Right lobe of liver (tissue), 6 donors: ENCODE measurements around the gene KIZ. TPM values are rescaled to one million over a fixed set of nuclear protein-coding genes. Genes with fewer than 3 reads are reported as not detected.

Experiments used
- ATAC-seq, 4 donors: fragments of 200-7000 bp; cut with Tn5 transposase; one replicate each; pipeline ENCODE4 v1.9.1; 2020; ENCODE audit warnings: mild to moderate bottlenecking in 4 of 4, moderate library complexity in 4 of 4
- DNase-seq, 3 donors: peaks; one replicate each; pipeline ENCODE4 v3.0.0-alpha.2; 2020
- H3K27ac ChIP-seq, 3 donors: fragments of 200-600 bp; one replicate each; pipeline ENCODE4 v1.8.0; 2022
- H3K27me3 ChIP-seq, 2 donors: fragments of 200-600 bp; one replicate each; pipeline ENCODE4 v1.8.0; 2022
- H3K36me3 ChIP-seq, 4 donors: fragments of 200-600 bp; sonication (generic) in 1 of 4; one replicate each; pipeline versions ENCODE4 v1.5.1 to v1.8.0; 2017 to 2022; ENCODE audit warnings: control low read depth in 1 of 4
- H3K4me1 ChIP-seq, 4 donors: fragments of 200-600 bp; sonication (generic) in 1 of 4; one replicate each; pipeline versions ENCODE4 v1.5.1 to v1.8.0; 2017 to 2022; ENCODE audit warnings: control low read depth in 1 of 4
- H3K4me3 ChIP-seq, 3 donors: fragments of 200-600 bp; one replicate each; pipeline ENCODE4 v1.8.0; 2022
- H3K9me3 ChIP-seq, 4 donors: fragments of 200-600 bp; sonication (generic) in 1 of 4; one replicate each; pipeline versions ENCODE4 v1.5.1 to v1.8.0; 2017 to 2022; ENCODE audit warnings: control low read depth in 1 of 4
- POLR2A ChIP-seq: fragments of 450-650 bp; IDR thresholded peaks from one replicate; pipeline ENCODE4 v1.6.1; 2017; ENCODE audit warnings: antibody characterized with exemption, mild to moderate bottlenecking
- WGBS: methylation state at CpG from one replicate; pipeline ENCODE4 v1.1.6; 2018; ENCODE audit warnings: low coverage, low lambda C conversion rate; ENCODE audit not compliant: insufficient coverage; ENCODE audit errors: missing lambda C conversion rate; 5-methylcytosine and 5-hydroxymethylcytosine counted together
- intact Hi-C, 2 donors: fragments of 100-400 bp; cut with DNase I; formaldehyde crosslinking; loops; one replicate each; pipeline versions ENCODE4 v1.11.2 to v1.14.1; 2022
- total RNA-seq, 6 experiments: library from RNA; depleted of rRNA in 2 of 6; stranded (reverse); fragments of >200 nt in 2 of 6; fragmentation: NEBNext Ultra II Directional in 3 of 6; extraction: Animal tissue kit (Norgen Biotek cat#: 25700) in 3 of 6; gene quantifications; one replicate each; pipeline versions ENCODE4 v1.1.0 to v1.2.4, GENCODE V29; 2016 to 2023
- TF ChIP-seq, protein P1 (sequence below), 4 donors: fragments of 200-600 bp in 3 of 4; fragments of 450-650 bp in 1 of 4; IDR thresholded peaks; one replicate each; pipeline versions ENCODE4 v1.5.1 to v1.8.0; 2016 to 2022; ENCODE audit warnings: antibody characterized with exemption in 4 of 4, mild to moderate bottlenecking in 2 of 4
- donor health status: DM: no; HTN: yes; CAD: no.
- donor health status: DM: no; HTN: no; CAD: no.
- donor health status: DM: no; HTN: no; CAD: no.
- donor health status: DM: no; HTN: yes; CAD: no.
- donor health status: DM: no; HTN: yes; CAD: no.

Gene KIZ
- total RNA-seq, 6 experiments from 2014 or later = 5.1 to 11.5 (median 7.4) TPM

DNA sequence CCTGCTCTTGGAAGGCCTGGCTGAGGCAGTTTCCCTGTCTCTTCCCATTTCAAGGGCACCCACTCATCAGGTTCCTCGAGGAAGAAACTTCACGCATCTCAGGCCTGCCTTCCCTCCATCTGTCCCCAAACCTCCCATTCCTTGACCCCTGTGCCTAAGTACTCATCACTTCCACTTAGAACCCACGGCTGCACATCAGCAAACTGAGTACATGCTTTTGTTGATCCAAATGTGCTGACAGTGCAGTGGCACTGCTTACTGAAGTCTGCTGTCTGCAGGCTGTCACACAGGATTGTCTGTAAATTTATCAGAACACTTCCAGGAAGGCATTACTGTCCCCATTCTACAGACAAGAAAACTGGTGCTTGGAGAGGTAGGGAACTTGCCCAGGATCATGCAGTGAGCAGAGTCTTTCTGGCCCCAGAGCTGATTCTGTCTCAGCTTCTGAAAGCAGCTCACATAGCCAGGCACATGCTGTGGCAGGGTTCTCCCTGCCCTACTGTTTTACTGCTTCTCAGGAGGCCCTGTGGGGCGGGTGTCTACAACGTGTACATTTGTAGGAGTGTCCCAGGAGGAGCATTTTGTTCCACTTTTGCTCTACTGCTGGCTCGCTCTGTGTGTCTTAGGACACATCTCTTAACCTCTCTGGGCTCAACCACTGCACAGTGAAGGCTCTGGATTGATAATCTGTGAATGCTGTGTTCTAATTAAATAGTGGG is 113.1 kb downstream of the KIZ start:
- intact Hi-C loops = loop anchor here (5.0 to 10.0 kb wide), 3 partner anchors 263 to 336 kb away; no protein-coding TSS in a partner anchor
- no peak for DNase-seq
- no peak overlapping the region for H3K4me3 ChIP-seq
- 100% methylated on average over 1 of the region's 6 CpGs for WGBS
- no peaks in the 10 kb centered on the region for H3K27me3 ChIP-seq
- H3K36me3 ChIP-seq = no peaks in the 10 kb centered on the region
- no peak for ATAC-seq
- H3K9me3 ChIP-seq = no peaks in the 10 kb centered on the region
- no peak overlapping the region for H3K27ac ChIP-seq
- H3K4me1 ChIP-seq = peaks cover 0 to 8% (median 0%) of the 10 kb centered on the region in 4 donors
- TF ChIP-seq, protein P1, sequence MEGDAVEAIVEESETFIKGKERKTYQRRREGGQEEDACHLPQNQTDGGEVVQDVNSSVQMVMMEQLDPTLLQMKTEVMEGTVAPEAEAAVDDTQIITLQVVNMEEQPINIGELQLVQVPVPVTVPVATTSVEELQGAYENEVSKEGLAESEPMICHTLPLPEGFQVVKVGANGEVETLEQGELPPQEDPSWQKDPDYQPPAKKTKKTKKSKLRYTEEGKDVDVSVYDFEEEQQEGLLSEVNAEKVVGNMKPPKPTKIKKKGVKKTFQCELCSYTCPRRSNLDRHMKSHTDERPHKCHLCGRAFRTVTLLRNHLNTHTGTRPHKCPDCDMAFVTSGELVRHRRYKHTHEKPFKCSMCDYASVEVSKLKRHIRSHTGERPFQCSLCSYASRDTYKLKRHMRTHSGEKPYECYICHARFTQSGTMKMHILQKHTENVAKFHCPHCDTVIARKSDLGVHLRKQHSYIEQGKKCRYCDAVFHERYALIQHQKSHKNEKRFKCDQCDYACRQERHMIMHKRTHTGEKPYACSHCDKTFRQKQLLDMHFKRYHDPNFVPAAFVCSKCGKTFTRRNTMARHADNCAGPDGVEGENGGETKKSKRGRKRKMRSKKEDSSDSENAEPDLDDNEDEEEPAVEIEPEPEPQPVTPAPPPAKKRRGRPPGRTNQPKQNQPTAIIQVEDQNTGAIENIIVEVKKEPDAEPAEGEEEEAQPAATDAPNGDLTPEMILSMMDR (IDR thresholded peaks at IDR 0.05) = no peak
- TF ChIP-seq POLR2A = no peak

DNA sequence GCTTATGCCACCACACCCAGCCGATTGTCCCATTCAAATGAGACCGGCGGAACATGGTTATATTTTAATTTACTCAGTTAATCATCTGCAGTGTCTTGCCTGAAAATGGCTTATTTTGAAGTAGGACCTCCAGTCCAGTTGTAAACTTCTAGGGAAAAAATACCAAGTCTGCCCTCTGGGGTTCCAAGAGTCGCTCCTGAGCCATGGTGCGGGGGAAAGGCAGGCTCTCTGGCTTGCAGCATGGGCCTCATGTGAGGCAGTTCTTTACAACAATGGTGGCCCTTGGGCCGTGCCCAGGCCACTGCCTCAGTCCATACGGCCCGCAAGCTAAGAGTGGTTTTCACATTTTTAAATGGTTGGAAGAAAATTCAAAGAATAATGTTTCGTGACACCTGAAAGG is 114.5 kb downstream of the KIZ start:
- DNase-seq (no peak), ATAC-seq (no peak)
- no peaks in the 10 kb centered on the region for H3K9me3 ChIP-seq
- TF ChIP-seq, protein P1 (IDR thresholded peaks at IDR 0.05) = no peak
- no peak for TF ChIP-seq POLR2A
- no peaks in the 10 kb centered on the region for H3K27me3 ChIP-seq
- 78% methylated on average over 8 of the region's 9 CpGs for WGBS
- no peak overlapping the region for H3K27ac ChIP-seq
- H3K36me3 ChIP-seq = no peaks in the 10 kb centered on the region
- intact Hi-C loops = no loop called here
- no peak overlapping the region for H3K4me3 ChIP-seq
- H3K4me1 ChIP-seq = peaks cover 0 to 6% (median 0%) of the 10 kb centered on the region in 4 donors

DNA sequence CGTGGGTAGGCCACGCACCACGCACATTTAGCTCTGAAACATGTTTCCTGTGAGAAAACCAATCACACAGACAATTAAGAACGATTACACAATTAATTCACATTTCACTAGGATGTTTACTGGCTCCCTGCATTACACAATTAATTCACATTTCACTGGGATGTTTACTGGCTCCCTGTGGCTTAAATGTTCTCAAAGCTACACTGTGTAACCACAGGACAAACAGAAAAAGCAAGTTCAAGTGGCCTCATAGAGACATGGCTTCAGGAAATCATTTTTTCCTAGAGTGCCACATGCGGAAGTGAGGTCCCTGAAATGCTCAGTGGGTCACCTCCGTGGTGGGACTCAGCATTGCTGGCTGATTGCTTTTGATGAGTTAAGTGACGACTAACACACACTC is 115.5 kb downstream of the KIZ start:
- no peaks in the 10 kb centered on the region for H3K4me1 ChIP-seq
- TF ChIP-seq POLR2A = no peak
- TF ChIP-seq, protein P1 (IDR thresholded peaks at IDR 0.05) = no peak
- 69% methylated on average over 5 of the region's 7 CpGs for WGBS
- no peaks in the 10 kb centered on the region for H3K27me3 ChIP-seq
- no peak overlapping the region for H3K27ac ChIP-seq
- H3K36me3 ChIP-seq = no peaks in the 10 kb centered on the region
- intact Hi-C loops = no loop called here
- no peak for DNase-seq
- no peak overlapping the region for H3K4me3 ChIP-seq
- no peak for ATAC-seq
- no peaks in the 10 kb centered on the region for H3K9me3 ChIP-seq

DNA sequence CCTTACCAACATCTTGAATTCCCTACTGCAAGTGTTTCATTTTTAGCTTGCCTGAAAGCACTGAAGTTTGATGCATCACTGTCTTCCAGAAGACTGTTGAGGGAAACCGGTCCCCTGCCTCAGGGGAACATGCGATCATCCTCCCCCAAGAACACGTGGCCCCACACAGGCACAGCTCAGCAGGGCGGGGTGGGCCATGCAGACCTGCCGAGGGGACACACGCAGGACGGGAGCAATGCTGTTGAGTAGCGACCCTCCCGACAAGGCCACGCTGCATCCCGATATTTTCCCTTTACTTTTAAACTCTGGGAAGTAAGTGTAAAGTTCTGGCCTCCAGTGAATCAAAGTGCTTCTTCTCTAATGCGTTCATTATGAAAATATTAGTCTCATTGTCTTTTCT is 117.9 kb downstream of the KIZ start:
- ATAC-seq (no peak), DNase-seq (no peak)
- H3K27ac ChIP-seq = no peak overlapping the region
- 87% methylated on average over 3 of the region's 12 CpGs for WGBS
- H3K4me1 ChIP-seq = no peaks in the 10 kb centered on the region
- H3K36me3 ChIP-seq = no peaks in the 10 kb centered on the region
- intact Hi-C loops = no loop called here
- no peak overlapping the region for H3K4me3 ChIP-seq
- H3K9me3 ChIP-seq = no peaks in the 10 kb centered on the region
- H3K27me3 ChIP-seq = no peaks in the 10 kb centered on the region
- TF ChIP-seq POLR2A = no peak
- TF ChIP-seq, protein P1 (IDR thresholded peaks at IDR 0.05) = no peak
